Activated CD8-positive, alpha-beta memory T cell treated with anti-CD3 and anti-CD28 coated beads for 36 hours (primary cell): ENCODE measurements around the gene HELT. TPM values are rescaled to one million over a fixed set of nuclear protein-coding genes. Genes with fewer than 3 reads are reported as not detected.

ENCODE experiments used
- total RNA-seq, 2 experiments: library from RNA; stranded (reverse); gene quantifications; one replicate each; pipeline ENCODE4 v1.2.3, GENCODE V29; 2021

HELT gene
- total RNA-seq, 2 experiments from 2014 or later = not detected

Other genes starting within 250 kb of the HELT start
- gene ACSL1, start 192.5 kb upstream of the HELT start, total RNA-seq = 10 to 100 TPM; 24.5 to 25.8 TPM
- 10 to 100 TPM; 13.9 to 14.0 TPM for gene SLC25A4, start 124.8 kb downstream of the HELT start, total RNA-seq
- 10 to 100 TPM; 54.1 to 54.7 TPM for gene CFAP97, start 185.5 kb downstream of the HELT start, total RNA-seq
- 10 to 100 TPM; 17.5 to 19.2 TPM for gene SNX25, start 191.1 kb downstream of the HELT start, total RNA-seq